HG03558 (cell line): ENCODE data around the gene SELENOI.

Source experiments
- ATAC-seq: cut with Tn5 transposase; IDR thresholded peaks from one replicate; pipeline ENCODE4 v1.9.1; 2021; ENCODE audit warnings: moderate number of reproducible peaks; ENCODE audit not compliant: unreplicated experiment; ENCODE audit errors: extremely low read depth

Gene SELENOI

DNA sequence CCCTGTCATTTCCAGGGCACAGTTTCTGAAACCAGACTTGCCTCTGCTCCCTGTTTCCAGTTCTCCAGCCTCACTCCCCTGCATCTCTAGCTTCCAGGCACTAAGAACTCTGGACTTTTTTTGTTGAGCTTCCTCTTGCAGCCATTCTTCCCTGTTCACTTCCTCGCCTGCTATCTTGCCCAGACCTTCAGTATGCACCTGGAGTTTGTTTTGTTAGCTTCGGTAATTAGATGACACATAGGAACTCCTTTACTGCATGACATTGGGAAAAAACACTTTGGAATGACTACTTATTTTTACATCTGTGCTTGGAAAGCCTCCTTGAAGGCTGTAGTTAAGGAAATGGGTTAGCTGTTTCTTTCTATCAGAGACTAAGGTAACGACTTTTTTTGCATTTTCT, 96.8 kb downstream of the SELENOI start:
- no peak for ATAC-seq

DNA sequence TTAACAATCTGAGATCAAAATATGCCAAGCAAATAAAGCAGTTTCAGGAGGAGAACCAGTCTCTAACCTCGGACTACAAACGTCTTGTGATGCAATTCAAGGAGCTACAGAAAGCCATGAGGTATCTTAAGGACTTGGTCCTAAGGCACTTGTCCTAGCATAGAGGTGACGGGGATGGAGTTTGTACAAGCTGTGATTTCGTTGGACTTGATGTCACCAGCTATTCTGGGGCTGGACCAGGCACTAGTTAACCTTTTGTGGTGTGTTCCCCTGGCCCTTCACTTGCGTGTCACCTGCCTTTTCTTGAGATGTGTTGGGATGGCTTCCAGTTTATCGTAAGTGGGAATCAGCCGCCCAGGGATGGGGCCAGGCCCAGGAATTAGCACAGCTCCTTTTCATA, 98.3 kb downstream of the SELENOI start:
- no peak for ATAC-seq
